PC-3 (cell line): ENCODE measurements around the gene COL5A2. TPM values are rescaled to one million over a fixed set of nuclear protein-coding genes. Genes with fewer than 3 reads are reported as not detected.
A peak's percentile ranks its signal among the peaks of the same experiment; 100 is the strongest.

Experiments used
- ATAC-seq: fragments of 200-7000 bp; cut with Tn5 transposase; 2 replicates; pipeline ENCODE4 v1.9.1; 2020; ENCODE audit warnings: mild to moderate bottlenecking, moderate library complexity
- BruUV-seq: library from RNA; stranded (reverse); fragments of 400-500 nt; replicated peaks from 2 replicates; lab custom pipeline; 2021; lab: Mats Ljungman, UMichigan
- CTCF ChIA-PET: fragments of 300-600 bp; sonication (Branson Sonifier 250); formaldehyde crosslinking; loops from one replicate; lab custom pipeline; 2022; ENCODE audit warnings: antibody characterized with exemption; lab: Charles Lee
- POLR2A ChIA-PET: fragments of 300-600 bp; sonication (Branson Sonifier 250); formaldehyde crosslinking; loops from one replicate; lab custom pipeline; 2022; ENCODE audit warnings: antibody characterized with exemption; ENCODE audit not compliant: unreplicated experiment; lab: Charles Lee
- DNase-seq: peaks from one replicate; pipeline ENCODE4 v3.0.0-alpha.2; 2015
- H2AFZ ChIP-seq: fragments of 300-600 bp; sonication (generic); 2 replicates; pipeline ENCODE4 v1.6.0; 2016; ENCODE audit warnings: antibody characterized with exemption, low read length
- H3F3A ChIP-seq: fragments of 300-600 bp; sonication (generic); one replicate; pipeline ENCODE4 v1.6.0; 2017; ENCODE audit warnings: antibody characterized with exemption, low read length, control low read depth, mild to moderate bottlenecking; ENCODE audit not compliant: unreplicated experiment
- H3K27ac ChIP-seq: fragments of 300-600 bp; sonication (generic); 2 replicates; pipeline ENCODE4 v1.5.1; 2016; ENCODE audit warnings: mild to moderate bottlenecking, low read length
- H3K27me3 ChIP-seq: fragments of 300-600 bp; sonication (generic); 2 replicates; pipeline ENCODE4 v1.6.1; 2016; ENCODE audit warnings: low read length, mixed read lengths
- H3K36me3 ChIP-seq: fragments of 300-600 bp; sonication (generic); 2 replicates; pipeline ENCODE4 v1.6.1; 2016; ENCODE audit warnings: low read depth, mixed run types, low read length, mixed read lengths
- H3K4me1 ChIP-seq: fragments of 300-600 bp; sonication (generic); 2 replicates; pipeline ENCODE4 v1.5.1; 2016; ENCODE audit warnings: low read length; ENCODE audit not compliant: insufficient read depth
- H3K4me2 ChIP-seq: fragments of 300-600 bp; sonication (generic); 2 replicates; pipeline ENCODE4 v1.6.0; 2016; ENCODE audit warnings: low read length
- H3K4me3 ChIP-seq: fragments of 300-600 bp; sonication (generic); 2 replicates; pipeline ENCODE4 v1.5.1; 2016; ENCODE audit warnings: mild to moderate bottlenecking, low read length, mixed read lengths
- H3K79me2 ChIP-seq: fragments of 300-600 bp; sonication (generic); 2 replicates; pipeline ENCODE4 v1.6.1; 2017; ENCODE audit warnings: low read length, mixed read lengths
- H3K9ac ChIP-seq: fragments of 300-600 bp; sonication (generic); 2 replicates; pipeline ENCODE4 v1.6.0; 2016; ENCODE audit warnings: mild to moderate bottlenecking, low read length
- H3K9me2 ChIP-seq: fragments of 300-600 bp; sonication (generic); replicated peaks from 2 replicates; pipeline ENCODE4 v1.6.1; 2016; ENCODE audit warnings: mixed run types, low read length, mixed read lengths
- H3K9me3 ChIP-seq: fragments of 300-600 bp; sonication (generic); 2 replicates; pipeline ENCODE4 v1.6.1; 2016; ENCODE audit warnings: low read length, mixed read lengths
- H4K20me1 ChIP-seq: fragments of 300-600 bp; sonication (generic); 2 replicates; pipeline ENCODE4 v1.6.1; 2016; ENCODE audit warnings: low read length, mixed read lengths
- CTCF ChIP-seq: fragments of 300-600 bp; sonication (generic); conservative IDR thresholded peaks from 2 replicates; pipeline ENCODE4 v1.5.1; 2017; ENCODE audit warnings: antibody characterized with exemption, low read depth, mild to moderate bottlenecking, low read length
- EZH2 ChIP-seq: fragments of 300-600 bp; sonication (generic); IDR thresholded peaks from one replicate; pipeline ENCODE4 v1.6.1; 2017; ENCODE audit warnings: antibody characterized with exemption, mild to moderate bottlenecking, low read length; ENCODE audit not compliant: unreplicated experiment
- EZH2phosphoT487 ChIP-seq: fragments of 300-600 bp; sonication (generic); IDR thresholded peaks from 2 replicates; pipeline ENCODE4 v1.6.1; 2018; ENCODE audit warnings: mild to moderate bottlenecking, antibody characterized with exemption, low read length, borderline replicate concordance
- intact Hi-C: fragments of 100-400 bp; cut with micrococcal nuclease; formaldehyde crosslinking; loops from 2 replicates; pipeline ENCODE4 v1.9.0; 2023
- total RNA-seq: library from RNA; depleted of rRNA; stranded (reverse); fragments of >200 nt; gene quantifications from 2 replicates; pipeline ENCODE4 v1.2.3, GENCODE V29; 2014

COL5A2 gene
- total RNA-seq, 1 experiment from 2014 or later, result 56.2 TPM

GRCh38 chr2:189113963-189114362 is 65.6 kb downstream of the COL5A2 start:
- no peak for TF ChIP-seq EZH2phosphoT487
- no peak for TF ChIP-seq CTCF
- TF ChIP-seq EZH2, result no peak
- H3K4me1 ChIP-seq, result peaks cover 20% of the 10 kb centered on the region
- no peaks in the 10 kb centered on the region for H3K9me2 ChIP-seq
- H3K4me3 ChIP-seq, result no peak overlapping the region
- ChIA-PET CTCF (no interaction called here), POLR2A (interaction anchor here (0.6 kb wide), 2 partner anchors 111 to 173 kb away, joined by 6 to 16 read pairs; no protein-coding TSS in a partner anchor)
- H3K4me2 ChIP-seq, result 0 out of 2 replicates have a peak overlapping the region, but pooled peaks have one; percentile 15
- H2AFZ ChIP-seq, result peak overlapping the region; percentile 66; the same call in 1 of the 2 replicates
- BruUV-seq, result no TSS peak
- H3K9me3 ChIP-seq, result no peaks in the 10 kb centered on the region
- H3K27ac ChIP-seq, result peak overlapping the region; percentile 27; the same call in 1 of the 2 replicates
- DNase-seq (no peak), ATAC-seq (no peak)
- H3K79me2 ChIP-seq, result no peaks in the 10 kb centered on the region
- intact Hi-C loops, result loop anchor here (2.0 kb wide), 1 partner anchor 111 kb away; no protein-coding TSS in a partner anchor
- H3K27me3 ChIP-seq, result no peaks in the 10 kb centered on the region
- no peaks in the 10 kb centered on the region for H3K36me3 ChIP-seq
- H3K9ac ChIP-seq, result 0 out of 2 replicates have a peak overlapping the region, but pooled peaks have one; percentile 12
- H4K20me1 ChIP-seq, result no peaks in the 10 kb centered on the region
- H3F3A ChIP-seq, result no peaks in the 10 kb centered on the region

- H3F3A ChIP-seq, result no peaks in the 10 kb centered on the region
- BruUV-seq, result no TSS peak
- DNase-seq (no peak), ATAC-seq (no peak)
- H3K4me1 ChIP-seq, result peaks cover 35% of the 10 kb centered on the region
- TF ChIP-seq EZH2phosphoT487 (no peak), EZH2 (no peak), CTCF (no peak)
- H3K4me3 ChIP-seq, result no peak overlapping the region
- H2AFZ ChIP-seq, result no peak overlapping the region
- no peak overlapping the region for H3K27ac ChIP-seq
- intact Hi-C loops, result no loop called here
- H3K4me2 ChIP-seq, result no peak overlapping the region
- no peaks in the 10 kb centered on the region for H3K79me2 ChIP-seq
- ChIA-PET POLR2A (no interaction called here), CTCF (no interaction called here)
- no peaks in the 10 kb centered on the region for H3K9me2 ChIP-seq
- H4K20me1 ChIP-seq, result no peaks in the 10 kb centered on the region
- H3K27me3 ChIP-seq, result no peaks in the 10 kb centered on the region
- no peaks in the 10 kb centered on the region for H3K9me3 ChIP-seq
- no peak overlapping the region for H3K9ac ChIP-seq
- no peaks in the 10 kb centered on the region for H3K36me3 ChIP-seq
Measured at GRCh38 chr2:189111063-189111715, 68.4 kb downstream of the COL5A2 start.

- Histone ChIP-seq H3K27me3 (no peaks in the 10 kb centered on the region), H3F3A (no peaks in the 10 kb centered on the region), H3K9me2 (no peaks in the 10 kb centered on the region), H3K36me3 (no peaks in the 10 kb centered on the region), H3K9me3 (no peaks in the 10 kb centered on the region), H3K4me2 (no peak overlapping the region), H3K79me2 (no peaks in the 10 kb centered on the region), H3K4me3 (no peak overlapping the region), H3K27ac (no peak overlapping the region), H2AFZ (no peak overlapping the region), H3K9ac (no peak overlapping the region), H3K4me1 (peaks cover 37% of the 10 kb centered on the region), H4K20me1 (no peaks in the 10 kb centered on the region)
- intact Hi-C loops, result loop anchor here (5.0 kb wide), 1 partner anchor 62 kb away; no protein-coding TSS in a partner anchor
- BruUV-seq, result no TSS peak
- ATAC-seq (no peak), DNase-seq (no peak)
- ChIA-PET POLR2A (no interaction called here), CTCF (no interaction called here)
- TF ChIP-seq EZH2phosphoT487 (no peak), EZH2 (no peak), CTCF (no peak; the same call in 1 of the 2 replicates)
Measured at GRCh38 chr2:189109921-189110397, 69.6 kb downstream of the COL5A2 start.
